Dermis blood vessel endothelial cell (primary cell): ENCODE measurements around the gene CRKL. TPM values are rescaled to one million over a fixed set of nuclear protein-coding genes. Genes with fewer than 3 reads are reported as not detected.

ENCODE experiments used
- DNase-seq: peaks from one replicate; pipeline ENCODE4 v3.0.0; 2010
- total RNA-seq: library from RNA; depleted of rRNA; stranded (reverse); fragments of >200 nt; gene quantifications from 2 replicates; pipeline ENCODE4 v1.2.3, GENCODE V29; 2014

The CRKL gene
- total RNA-seq, 1 donor from 2014 or later, result 50.2 TPM

- no peak for DNase-seq
Measured at GRCh38 chr22:20967697-20968211, 50.5 kb downstream of the CRKL start.

GRCh38 chr22:20968281-20968977 is 51.2 kb downstream of the CRKL start:
- DNase-seq, result no peak

DNA sequence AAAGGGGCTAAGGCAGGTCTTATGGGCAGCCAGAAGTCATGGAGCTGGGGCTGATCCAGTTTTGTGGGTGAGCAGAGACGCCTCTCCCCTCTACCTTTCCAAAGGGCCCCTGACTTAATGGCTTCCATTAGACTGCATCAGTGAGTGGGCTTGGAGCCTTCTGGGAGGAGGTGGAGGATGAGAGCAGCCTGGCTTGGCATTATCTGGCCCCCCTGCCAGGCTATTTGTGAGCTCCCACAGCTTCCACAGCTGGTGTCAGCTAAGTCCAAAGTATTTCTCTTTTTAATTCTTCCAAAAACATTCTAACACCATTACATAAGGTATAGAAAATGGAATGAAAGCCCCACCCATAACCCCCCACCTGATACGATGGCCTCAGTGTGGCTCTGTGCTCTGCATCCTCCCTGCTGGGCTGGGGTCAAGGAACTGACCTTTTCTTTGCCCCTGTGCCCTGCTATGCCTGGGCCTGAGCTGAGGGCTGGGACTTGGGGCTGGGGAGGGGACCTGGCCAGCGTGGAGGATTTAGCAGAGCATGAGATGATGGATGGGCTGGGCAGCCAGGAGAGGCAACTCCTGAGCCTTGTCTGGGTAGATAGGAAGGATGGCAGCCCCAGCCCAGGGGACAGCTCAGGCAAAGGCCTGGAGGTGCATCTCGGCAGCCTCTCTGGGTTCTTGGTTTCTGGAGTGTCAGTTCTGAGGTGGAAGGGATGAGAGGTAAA is 53.9 kb downstream of the CRKL start:
- no peak for DNase-seq

GRCh38 chr22:20972014-20972694 is 54.9 kb downstream of the CRKL start:
- DNase-seq, result peak; percentile 48

GRCh38 chr22:20972933-20973577 is 55.8 kb downstream of the CRKL start:
- no peak for DNase-seq

- DNase-seq, result no peak
Measured at GRCh38 chr22:20973634-20974286, 56.6 kb downstream of the CRKL start.

DNA sequence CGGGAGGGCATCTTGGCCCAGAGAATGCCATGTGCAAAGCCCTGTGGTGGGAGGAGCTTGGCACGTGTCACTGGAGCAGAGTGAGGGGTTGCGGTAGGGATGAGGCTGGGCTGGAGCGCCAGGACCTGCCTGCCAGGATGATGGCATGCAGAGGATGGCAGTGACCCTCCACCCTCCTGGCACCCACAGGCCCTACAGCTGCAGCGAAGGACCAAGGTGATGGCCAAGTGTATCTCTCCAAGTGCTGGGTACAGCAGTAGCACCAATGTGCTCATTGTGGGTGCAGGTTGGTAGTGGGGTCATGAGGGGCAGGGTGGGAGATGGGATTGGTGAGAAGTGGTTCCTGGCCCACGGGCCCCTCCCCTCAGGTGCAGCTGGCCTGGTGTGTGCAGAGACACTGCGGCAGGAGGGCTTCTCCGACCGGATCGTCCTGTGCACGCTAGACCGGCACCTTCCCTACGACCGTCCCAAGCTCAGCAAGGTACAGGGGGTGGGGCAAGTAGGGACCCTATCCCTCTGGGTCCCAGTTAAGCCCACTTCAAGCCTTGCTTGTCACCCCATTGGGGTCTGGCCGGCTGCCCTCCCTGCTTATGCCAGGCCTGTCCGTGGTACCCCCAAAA is 57.2 kb downstream of the CRKL start:
- DNase-seq, result no peak

GRCh38 chr22:20975541-20976290 is 58.5 kb downstream of the CRKL start:
- DNase-seq, result no peak

DNA sequence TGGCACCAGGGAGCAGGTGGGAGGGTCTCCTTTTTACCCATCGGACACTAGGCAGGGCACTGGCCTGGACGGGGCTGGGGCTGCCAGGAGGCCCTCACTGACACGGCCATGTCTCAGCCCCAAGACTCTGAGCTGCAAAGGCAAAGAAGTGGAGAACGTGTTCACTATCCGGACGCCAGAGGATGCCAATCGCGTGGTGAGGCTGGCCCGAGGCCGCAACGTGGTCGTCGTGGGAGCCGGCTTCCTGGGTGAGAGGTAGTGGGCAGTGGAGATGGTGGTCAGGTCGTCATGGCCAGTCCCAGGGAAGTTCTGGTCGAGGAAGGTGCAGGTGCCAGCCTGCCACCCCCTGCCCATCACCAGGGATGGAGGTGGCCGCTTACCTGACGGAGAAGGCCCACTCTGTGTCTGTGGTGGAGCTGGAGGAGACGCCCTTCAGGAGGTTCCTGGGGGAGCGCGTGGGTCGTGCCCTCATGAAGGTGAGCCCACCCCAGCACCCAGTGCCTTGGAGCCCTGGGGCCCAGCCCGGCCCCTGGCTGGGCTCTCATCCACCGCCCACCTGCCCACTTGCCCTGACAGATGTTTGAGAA is 59.2 kb downstream of the CRKL start:
- no peak for DNase-seq

DNA sequence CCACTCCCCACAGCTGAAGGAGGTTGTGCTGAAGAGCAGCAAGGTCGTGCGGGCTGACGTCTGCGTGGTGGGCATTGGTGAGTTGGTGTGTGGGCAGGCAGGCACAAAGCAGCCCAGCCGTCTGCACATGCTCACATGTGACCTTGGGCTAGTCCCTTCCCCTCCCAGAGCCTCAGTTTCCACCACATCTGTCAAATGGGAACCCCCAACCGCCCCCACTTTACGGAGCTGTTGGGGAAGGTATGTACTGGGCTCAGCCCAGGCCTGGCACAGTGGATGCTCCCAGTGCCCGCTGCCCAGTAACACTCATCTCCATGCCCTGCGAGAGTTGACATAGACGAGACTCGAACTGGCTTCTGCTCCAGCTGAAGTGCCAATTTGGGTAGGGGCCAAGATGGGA is 59.8 kb downstream of the CRKL start:
- no peak for DNase-seq

DNA sequence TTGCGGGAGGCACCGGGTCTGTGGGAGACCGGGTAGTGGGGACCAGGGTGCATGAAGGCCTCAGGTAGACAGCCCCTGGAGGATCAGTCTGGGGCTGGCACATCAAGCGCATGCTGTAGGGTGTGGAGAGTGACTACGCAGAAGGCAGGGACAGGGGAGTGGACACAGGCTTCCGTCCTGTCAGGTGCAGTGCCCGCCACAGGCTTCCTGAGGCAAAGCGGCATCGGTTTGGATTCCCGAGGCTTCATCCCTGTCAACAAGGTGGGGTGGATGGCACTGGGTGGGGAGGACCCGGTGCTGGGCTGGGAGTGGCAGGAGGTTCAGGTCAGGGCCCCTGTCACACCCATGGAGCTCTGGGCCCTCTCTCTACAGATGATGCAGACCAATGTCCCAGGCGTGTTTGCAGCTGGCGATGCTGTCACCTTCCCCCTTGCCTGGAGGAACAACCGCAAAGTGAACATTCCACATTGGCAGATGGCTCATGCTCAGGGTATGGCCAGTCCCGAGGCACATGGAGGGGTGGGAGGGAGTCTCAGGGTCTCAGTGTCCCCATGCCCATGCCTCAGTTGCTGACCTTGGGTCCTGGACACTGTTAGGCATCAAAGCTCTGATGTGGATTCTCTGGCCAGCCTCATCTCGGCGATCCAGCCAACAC is 60.4 kb downstream of the CRKL start:
- no peak for DNase-seq

- no peak for DNase-seq
Measured at GRCh38 chr22:20978419-20978818, 61.2 kb downstream of the CRKL start.

GRCh38 chr22:20979243-20979809 is 62.1 kb downstream of the CRKL start:
- DNase-seq, result peak; percentile 89

- no peak for DNase-seq
Measured at GRCh38 chr22:20979940-20980453, 62.8 kb downstream of the CRKL start.

DNA sequence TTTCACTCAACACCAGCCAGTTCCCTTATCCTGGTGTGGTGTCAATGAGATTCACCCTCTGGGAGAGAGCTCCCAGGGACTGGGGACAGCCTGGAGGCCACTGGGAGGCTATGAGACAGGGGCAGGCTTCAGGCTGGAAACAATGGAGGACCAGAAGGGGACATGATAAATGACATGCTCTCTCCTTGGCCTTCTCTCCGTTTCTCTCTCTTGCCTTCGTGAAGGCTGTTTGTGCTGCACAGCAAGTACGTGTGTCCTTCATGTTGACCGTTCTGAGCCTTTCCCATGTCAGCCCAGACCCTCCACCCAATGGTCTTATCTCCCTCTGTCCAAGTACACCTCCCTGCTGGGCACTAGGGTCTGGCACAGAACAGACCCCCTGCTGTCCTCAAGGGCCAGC is 63.3 kb downstream of the CRKL start:
- no peak for DNase-seq

DNA sequence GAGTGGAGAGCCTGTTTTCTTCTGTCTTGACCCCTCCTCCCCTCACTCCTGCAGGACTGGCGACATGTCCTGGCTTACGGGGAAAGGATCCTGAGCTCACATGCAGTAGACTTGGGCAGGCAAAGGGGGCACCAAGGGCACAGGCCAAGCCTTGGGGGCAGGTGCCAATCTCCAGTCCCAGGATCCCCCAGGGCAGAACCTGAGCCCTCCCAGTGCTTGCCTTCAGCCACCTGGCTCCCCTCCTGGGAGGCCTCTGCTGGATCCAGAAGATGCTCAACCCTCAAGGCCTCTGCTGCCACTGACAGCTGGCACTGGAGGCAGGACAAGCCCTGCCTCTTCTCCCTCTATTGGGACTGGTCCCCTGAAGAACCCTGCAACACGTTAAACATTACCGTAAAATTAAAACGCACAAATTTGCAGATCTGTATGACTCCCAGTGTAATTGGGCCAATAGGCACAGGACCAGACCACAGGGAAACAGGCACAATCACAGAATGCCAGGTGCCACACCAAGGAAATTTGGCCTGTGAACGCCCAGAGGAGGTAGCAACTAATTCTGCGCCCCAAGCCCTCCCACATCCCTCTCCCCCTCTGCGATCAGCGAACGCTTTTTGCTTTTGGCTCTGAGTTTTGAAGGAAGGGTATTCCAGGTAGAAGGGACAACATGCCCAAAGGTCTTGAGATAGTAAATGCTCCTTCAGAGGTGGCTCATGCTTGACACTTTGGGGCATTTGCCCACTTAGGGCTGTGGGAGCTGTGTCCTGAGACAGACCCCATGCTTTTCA is 63.9 kb downstream of the CRKL start:
- no peak for DNase-seq

DNA sequence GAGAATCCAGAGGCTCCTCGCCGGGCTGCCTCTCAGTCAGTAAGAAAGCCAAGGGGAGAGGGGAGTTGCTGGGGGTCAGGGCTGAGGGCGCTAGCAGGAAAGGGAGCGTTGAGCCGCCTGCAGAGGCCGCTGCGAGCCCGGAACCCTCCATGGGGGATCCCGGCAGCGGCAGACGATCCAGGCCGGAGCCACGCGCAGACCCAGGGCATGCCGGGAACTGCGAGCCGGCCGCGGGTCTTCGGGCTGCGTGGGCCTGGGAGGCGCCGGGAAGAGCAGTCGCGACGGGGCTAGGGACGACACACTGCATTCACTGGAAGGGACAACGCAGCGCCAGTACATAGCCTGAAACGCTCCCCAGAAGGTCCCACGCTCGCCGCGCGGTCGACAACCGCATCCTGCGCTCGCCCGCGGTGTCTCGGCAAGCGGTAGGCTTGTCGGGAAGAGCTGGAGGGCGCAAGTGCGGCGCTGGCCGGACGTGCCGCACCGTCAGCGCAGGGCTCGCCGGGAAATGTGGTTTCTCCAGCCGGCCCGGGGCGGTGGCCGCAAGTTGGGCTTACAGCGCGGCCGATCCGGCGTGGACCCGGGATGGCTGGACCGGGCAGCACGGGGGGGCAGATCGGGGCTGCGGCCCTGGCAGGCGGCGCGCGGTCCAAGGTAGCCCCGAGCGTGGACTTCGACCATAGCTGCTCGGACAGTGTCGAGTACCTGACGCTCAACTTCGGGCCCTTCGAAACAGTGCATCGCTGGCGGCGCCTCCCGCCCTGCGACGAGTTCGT is 64.8 kb downstream of the CRKL start, which contains the start of gene LZTR1:
LZTR1 (plus strand) TSS at position 511 of the 776 bp plus-strand sequence; CDS start at position 586, 75 bp downstream.
- DNase-seq, result peak; percentile 87

- no peak for DNase-seq
Measured at GRCh38 chr22:20982563-20982882, 65.3 kb downstream of the CRKL start.
